Activated naive CD4-positive, alpha-beta T cell treated with anti-CD3 and anti-CD28 coated beads, Interleukin-2, amount 10 ng/mL, durations not matched to agents 5 hours and 36 hours (primary cell): ENCODE measurements around the gene OR2D2. TPM values are rescaled to one million over a fixed set of nuclear protein-coding genes. Genes with fewer than 3 reads are reported as not detected.

Source experiments
- total RNA-seq, 2 experiments: library from RNA; stranded (reverse); gene quantifications; one replicate each; pipeline ENCODE4 v1.2.3, GENCODE V29; 2021

Gene OR2D2
- total RNA-seq, result not detected

GRCh38 chr11:6892400-6892799 lies at the start of gene OR2D2:
Gene OR2D2 (minus strand): TSS chr11:6892500. CDS start chr11:6892500, 0 bp downstream.

GRCh38 chr11:6926208-6927029 lies 34.1 kb upstream of the OR2D2 start, which contains the start of gene ZNF215:
Gene ZNF215 (plus strand): TSS chr11:6926426. CDS start chr11:6932273, 5,847 bp downstream.

DNA sequence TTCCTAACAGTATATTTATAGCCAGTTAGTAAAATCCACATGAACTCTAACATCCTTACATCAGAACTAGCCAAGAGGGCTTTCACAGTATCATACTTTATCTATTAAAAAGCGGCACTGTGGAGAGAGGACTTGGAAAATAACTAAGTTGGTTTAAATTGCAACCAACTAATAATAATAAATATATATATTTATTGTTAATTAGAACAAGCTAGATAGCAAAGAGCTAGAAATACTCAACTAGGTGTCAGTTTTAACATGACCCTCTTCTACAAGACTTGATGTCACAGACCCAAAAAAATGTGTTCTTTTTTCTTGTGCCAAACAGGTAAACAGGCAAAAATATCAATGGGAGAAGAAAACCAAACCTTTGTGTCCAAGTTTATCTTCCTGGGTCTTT lies 28.4 kb upstream of the OR2D2 start, which contains the start of gene OR2D3:
Gene OR2D3 (plus strand): TSS at position 301 of the 400 bp plus-strand sequence. CDS start 0 bp downstream, at position 301.

DNA sequence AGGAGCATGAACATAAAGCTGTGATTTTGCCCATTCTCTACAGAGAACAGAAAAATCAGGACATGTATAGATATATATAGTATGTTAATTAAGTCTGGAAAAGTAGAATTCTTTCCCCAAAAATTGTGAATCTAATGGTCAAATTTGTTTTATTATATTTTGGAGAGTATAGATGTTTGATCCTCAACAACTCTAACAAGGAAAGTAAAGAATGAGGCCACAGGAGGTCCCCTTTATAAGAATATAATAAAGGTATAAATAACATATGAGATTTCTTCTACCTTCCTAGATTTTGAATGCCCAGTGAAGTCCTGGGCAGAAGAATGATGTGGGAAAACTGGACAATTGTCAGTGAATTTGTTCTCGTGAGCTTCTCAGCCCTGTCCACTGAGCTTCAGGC lies 16.0 kb downstream of the OR2D2 start, which contains the start of gene OR10A4:
Gene OR10A4 (plus strand): TSS at position 301 of the 400 bp plus-strand sequence. CDS start 23 bp downstream, at position 324.

GRCh38 chr11:6862961-6863360 lies 29.3 kb downstream of the OR2D2 start, which contains the start of gene OR10A2:
Gene OR10A2 (plus strand): TSS chr11:6863057. CDS start chr11:6869755, 6,698 bp downstream.

DNA sequence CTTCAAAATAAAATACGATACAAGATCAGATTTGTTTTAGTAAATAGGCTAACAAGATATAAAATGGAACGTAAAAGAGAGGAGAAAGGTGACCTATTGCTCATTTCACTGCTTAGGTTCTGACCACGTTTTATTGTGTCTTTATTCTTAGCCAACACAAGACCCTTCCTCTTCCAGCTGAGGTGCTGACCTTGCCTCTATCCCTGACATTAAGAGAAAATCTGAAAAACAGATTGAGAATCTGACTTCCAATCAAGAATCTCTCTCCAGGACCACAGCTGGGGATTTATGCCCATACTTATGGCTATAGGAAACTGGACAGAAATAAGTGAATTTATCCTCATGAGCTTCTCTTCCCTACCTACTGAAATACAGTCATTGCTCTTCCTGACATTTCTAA lies 46.9 kb downstream of the OR2D2 start, which contains the start of gene OR10A5:
Gene OR10A5 (plus strand): TSS at position 301 of the 400 bp plus-strand sequence. CDS start 0 bp downstream, at position 301.

Other genes with a start within 250 kb of the OR2D2 start
- under 1 TPM; 0.36 to 0.38 TPM for gene DCHS1, start 236.7 kb downstream of the OR2D2 start, total RNA-seq
- 10 to 100 TPM; 36.1 to 38.8 TPM for gene MRPL17, start 209.2 kb downstream of the OR2D2 start, total RNA-seq
- gene OR2AG2, start 120.5 kb downstream of the OR2D2 start, total RNA-seq, result not detected
- gene OR2AG1, start 109.5 kb downstream of the OR2D2 start, total RNA-seq, result not detected
- not detected for gene OR6A2, start 92.8 kb downstream of the OR2D2 start, total RNA-seq
- gene OR10A5, start 46.8 kb downstream of the OR2D2 start, total RNA-seq, result not detected
- gene OR10A2, start 29.4 kb downstream of the OR2D2 start, total RNA-seq, result not detected
- not detected for gene OR10A4, start 15.9 kb downstream of the OR2D2 start, total RNA-seq
- not detected for gene OR2D3, start 28.5 kb upstream of the OR2D2 start, total RNA-seq
- under 1 TPM; 0.63 to 0.91 TPM for gene ZNF215, start 33.9 kb upstream of the OR2D2 start, total RNA-seq
- not detected for gene ZNF214, start 127.8 kb upstream of the OR2D2 start, total RNA-seq
- gene NLRP14, start 128.0 kb upstream of the OR2D2 start, total RNA-seq, result under 1 TPM in 1 of 2 experiments, not detected in 1; 0.05 TPM
- not detected for gene RBMXL2, start 196.5 kb upstream of the OR2D2 start, total RNA-seq